WI38 (cell line): ENCODE data around the gene DOCK1.

Source experiments
- H3K4me3 ChIP-seq: 2 replicates; pipeline ENCODE4 v1.5.1; 2011; ENCODE audit warnings: low read depth, mild to moderate bottlenecking, control low read depth, low read length
- TF ChIP-seq, protein P1 (sequence below): IDR thresholded peaks from 2 replicates; pipeline ENCODE4 v1.5.1; 2012; ENCODE audit warnings: low read depth, mild to moderate bottlenecking, control low read depth, low read length

Gene DOCK1

DNA sequence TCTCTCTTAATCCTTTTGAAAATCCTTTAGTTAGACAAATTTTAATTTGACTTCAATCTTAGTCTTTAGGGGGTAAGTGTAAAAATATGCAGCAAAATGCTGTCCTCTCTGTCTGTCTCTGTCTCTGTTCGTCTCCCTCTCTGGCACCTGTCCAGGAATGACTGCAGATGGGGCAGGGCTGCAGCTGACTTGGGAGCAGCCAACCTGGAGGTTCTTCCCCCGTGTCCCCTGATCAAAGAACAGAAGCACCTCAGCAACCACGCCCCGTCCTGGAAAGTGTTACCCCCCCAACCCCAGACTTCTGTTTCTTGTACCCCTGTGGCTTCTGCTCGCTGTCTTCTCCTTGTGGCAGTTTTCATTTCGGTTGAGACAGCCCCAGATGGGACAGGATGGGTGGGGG lies 502.3 kb downstream of the DOCK1 start:
- TF ChIP-seq, protein P1, sequence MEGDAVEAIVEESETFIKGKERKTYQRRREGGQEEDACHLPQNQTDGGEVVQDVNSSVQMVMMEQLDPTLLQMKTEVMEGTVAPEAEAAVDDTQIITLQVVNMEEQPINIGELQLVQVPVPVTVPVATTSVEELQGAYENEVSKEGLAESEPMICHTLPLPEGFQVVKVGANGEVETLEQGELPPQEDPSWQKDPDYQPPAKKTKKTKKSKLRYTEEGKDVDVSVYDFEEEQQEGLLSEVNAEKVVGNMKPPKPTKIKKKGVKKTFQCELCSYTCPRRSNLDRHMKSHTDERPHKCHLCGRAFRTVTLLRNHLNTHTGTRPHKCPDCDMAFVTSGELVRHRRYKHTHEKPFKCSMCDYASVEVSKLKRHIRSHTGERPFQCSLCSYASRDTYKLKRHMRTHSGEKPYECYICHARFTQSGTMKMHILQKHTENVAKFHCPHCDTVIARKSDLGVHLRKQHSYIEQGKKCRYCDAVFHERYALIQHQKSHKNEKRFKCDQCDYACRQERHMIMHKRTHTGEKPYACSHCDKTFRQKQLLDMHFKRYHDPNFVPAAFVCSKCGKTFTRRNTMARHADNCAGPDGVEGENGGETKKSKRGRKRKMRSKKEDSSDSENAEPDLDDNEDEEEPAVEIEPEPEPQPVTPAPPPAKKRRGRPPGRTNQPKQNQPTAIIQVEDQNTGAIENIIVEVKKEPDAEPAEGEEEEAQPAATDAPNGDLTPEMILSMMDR: no peak
- H3K4me3 ChIP-seq: no peak overlapping the region

DNA sequence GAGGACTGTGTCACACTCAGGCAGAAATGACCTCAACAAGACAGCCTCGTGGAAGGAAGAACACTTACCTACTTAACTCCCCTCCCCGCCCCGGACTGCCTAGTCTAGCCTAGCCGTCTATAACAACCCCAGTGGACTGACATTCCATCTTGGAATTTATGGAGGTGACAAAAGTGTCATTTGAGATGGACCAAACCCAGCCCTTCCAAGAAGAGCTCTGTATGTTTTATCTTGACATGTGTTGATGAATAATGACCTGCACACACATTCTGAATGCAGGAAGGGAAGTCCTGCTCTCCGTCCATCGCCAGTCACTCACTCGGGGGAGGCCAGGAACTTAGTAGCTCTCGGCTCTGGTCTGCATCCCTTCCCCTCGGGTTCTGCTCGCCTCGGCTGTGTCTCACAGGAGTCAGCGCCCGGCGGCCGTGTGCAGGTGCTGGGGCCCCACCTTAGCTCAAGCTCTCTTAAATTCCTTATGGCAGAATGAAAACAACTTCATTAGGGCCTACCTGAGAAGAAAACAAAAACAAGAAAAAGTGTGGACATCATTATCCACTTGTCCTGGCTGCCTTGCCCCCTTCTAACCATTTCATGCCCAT lies 503.0 kb downstream of the DOCK1 start:
- TF ChIP-seq, protein P1: no peak
- no peak overlapping the region for H3K4me3 ChIP-seq

DNA sequence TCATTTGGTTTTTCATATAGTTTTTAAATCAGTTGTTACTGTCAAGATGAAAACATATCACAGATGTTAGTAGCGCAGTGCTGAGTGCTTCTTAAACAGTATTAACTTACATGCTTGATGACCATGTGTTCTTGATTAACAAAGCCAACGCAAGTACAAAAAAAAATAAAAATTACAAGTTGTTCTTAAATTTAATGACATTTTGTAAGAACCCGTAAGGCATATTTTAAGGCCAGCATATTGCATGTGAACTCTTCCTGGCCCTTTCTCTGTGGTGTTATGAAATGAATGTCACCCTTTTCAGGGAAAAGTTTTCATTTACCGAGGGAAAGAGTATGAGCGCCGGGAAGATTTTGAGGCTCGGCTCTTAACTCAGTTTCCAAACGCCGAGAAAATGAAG lies 503.5 kb downstream of the DOCK1 start:
- H3K4me3 ChIP-seq: no peak overlapping the region
- TF ChIP-seq, protein P1: no peak

DNA sequence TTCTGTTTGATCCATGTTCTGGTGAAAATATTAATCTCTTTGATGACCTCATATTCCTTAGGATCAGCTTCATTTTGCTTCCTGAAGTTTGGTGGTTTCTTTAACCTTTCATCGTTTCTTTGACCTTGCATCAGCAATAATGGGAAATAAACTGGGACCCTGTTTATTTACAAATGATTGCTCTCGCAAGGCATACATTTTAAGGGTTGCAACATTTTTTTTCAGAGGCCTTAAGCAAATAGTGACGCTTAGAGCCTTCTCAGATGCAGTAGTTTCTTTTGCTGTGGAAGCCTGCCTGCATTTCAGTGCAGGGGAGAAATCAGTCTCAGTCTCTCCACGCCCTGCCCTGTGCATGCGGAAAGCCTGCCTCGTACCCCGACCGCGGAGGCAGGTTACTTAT lies 504.8 kb downstream of the DOCK1 start:
- no peak overlapping the region for H3K4me3 ChIP-seq
- TF ChIP-seq, protein P1: no peak

DNA sequence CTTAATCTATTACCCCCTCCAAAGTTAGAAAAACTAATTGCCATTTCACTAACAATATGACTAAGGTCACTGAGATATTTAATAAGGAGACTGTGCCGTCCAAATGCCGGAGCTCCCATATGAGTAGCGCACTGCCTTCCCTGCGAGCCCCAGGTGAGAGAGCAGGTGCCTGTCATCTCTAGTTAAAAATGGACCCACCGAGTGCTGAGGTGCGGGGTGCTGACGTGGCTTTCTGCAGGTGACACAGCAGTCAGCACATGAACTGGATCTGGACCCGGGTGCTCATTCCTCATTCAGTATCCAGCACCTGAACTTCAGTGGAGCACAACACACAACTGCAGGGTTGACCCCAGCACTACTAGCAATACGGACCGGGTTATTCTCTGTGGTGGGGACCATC lies 505.8 kb downstream of the DOCK1 start:
- TF ChIP-seq, protein P1: no peak
- H3K4me3 ChIP-seq: no peak overlapping the region

DNA sequence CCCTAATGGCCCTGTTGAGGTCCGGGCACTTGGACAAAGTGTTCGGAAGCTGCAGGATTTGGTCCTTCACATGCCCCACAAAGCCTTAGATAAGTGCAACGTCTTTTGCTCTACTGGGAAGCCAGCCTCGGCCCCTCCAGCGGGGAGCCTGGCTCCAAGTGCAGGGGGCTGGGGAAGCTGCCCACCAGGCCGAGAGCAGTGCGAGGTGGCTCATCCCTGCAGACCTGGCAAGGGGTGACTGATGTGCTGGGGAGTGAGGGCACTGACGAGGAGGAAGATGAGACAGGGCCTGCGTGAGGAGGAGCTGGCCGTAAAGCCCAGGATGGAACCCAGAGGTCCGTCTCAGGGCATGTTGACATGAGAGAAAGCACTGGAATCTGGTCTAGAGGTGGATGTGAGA lies 508.1 kb downstream of the DOCK1 start:
- H3K4me3 ChIP-seq: no peak overlapping the region
- TF ChIP-seq, protein P1: no peak

DNA sequence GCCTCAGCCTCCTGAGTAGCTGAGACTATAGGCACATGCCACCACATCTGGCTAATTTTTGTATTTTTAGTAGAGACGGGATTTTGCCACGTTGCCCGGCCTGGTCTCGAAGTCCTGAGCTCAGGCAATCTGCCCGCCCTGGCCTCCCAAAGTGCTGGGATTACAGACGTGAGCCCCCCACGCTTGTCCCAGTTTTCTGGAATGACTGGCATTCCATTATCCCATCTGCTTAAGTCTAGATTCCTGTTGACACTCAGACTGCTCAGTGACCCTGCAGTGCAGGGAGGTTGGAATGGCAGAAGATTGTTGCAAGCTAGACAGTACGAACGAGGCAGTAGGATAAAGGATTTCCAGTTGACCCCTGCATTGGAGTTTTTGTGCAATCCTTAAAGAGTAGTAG lies 508.8 kb downstream of the DOCK1 start:
- TF ChIP-seq, protein P1: no peak
- no peak overlapping the region for H3K4me3 ChIP-seq
